ENCODE measurements around the gene TMEM69.
"Not testable (repeated sequence)": the region's sequence is repeated elsewhere in the genome, so short reads cannot be mapped to it uniquely, and the experiment has no call there.

Gene TMEM69

GRCh38 chr1:45687754-45688740 is at the start of gene TMEM69:
Gene TMEM69, plus strand, starts transcription at chr1:45688181. Its CDS starts 2,888 bp downstream, at chr1:45691069.
- peak; percentile 94 for DNase-seq

GRCh38 chr1:45640293-45640692 is 47.7 kb upstream of the TMEM69 start:
- DNase-seq = no peak

- no peak for DNase-seq
Observed at GRCh38 chr1:45643321-45643720, 44.7 kb upstream of the TMEM69 start.

GRCh38 chr1:45643978-45644377 is 44.0 kb upstream of the TMEM69 start:
- DNase-seq = peak; percentile 19

GRCh38 chr1:45644661-45645060 is 43.3 kb upstream of the TMEM69 start:
- DNase-seq = no peak

GRCh38 chr1:45647248-45648021 is 40.5 kb upstream of the TMEM69 start:
- DNase-seq = no peak

- no peak for DNase-seq
Observed at GRCh38 chr1:45654540-45655280, 33.3 kb upstream of the TMEM69 start.

- no peak for DNase-seq
Observed at GRCh38 chr1:45656573-45657226, 31.3 kb upstream of the TMEM69 start.

GRCh38 chr1:45658171-45658570 is 29.8 kb upstream of the TMEM69 start:
- DNase-seq = no peak

GRCh38 chr1:45659222-45659621 is 28.8 kb upstream of the TMEM69 start:
- no peak for DNase-seq

- no peak for DNase-seq
Observed at GRCh38 chr1:45660336-45660735, 27.6 kb upstream of the TMEM69 start.

- DNase-seq = no peak
Observed at GRCh38 chr1:45666836-45667235, 21.1 kb upstream of the TMEM69 start.

GRCh38 chr1:45667321-45668111 is 20.5 kb upstream of the TMEM69 start:
- no peak for DNase-seq

- no peak for DNase-seq
Observed at GRCh38 chr1:45668526-45668925, 19.5 kb upstream of the TMEM69 start.

- no peak for DNase-seq
Observed at GRCh38 chr1:45669379-45669778, 18.6 kb upstream of the TMEM69 start.

GRCh38 chr1:45669859-45670655 is 17.9 kb upstream of the TMEM69 start:
- DNase-seq = no peak

- no peak for DNase-seq
Observed at GRCh38 chr1:45673956-45674355, 14.0 kb upstream of the TMEM69 start.

GRCh38 chr1:45674478-45674877 is 13.5 kb upstream of the TMEM69 start:
- DNase-seq = no peak

- DNase-seq = not testable (repeated sequence)
Observed at GRCh38 chr1:45676553-45676952, 11.4 kb upstream of the TMEM69 start.

GRCh38 chr1:45677751-45678245 is 10.2 kb upstream of the TMEM69 start:
- no peak for DNase-seq

GRCh38 chr1:45678489-45678888 is 9.5 kb upstream of the TMEM69 start:
- no peak for DNase-seq

Data from OCI-M1 (cell line).